ENCODE results near the gene POLR3E. TPM values are rescaled to one million over a fixed set of nuclear protein-coding genes. Genes with fewer than 3 reads are reported as not detected.

POLR3E gene
- total and polyA plus RNA-seq, 2 experiments from 2014 or later = 14.0 to 20.8 TPM

- WGBS, 2 experiments (ENCODE audit: low coverage in 1 of 2, low lambda C conversion rate in 2 of 2, missing lambda C conversion rate in 2 of 2) = 98 to 99% methylated on average over 6 of the region's 6 CpGs
- Histone ChIP-seq H3K27ac (no peak overlapping the region), H3K9me3 (ENCODE audit: low read depth) (no peaks in the 10 kb centered on the region), H3K79me2 (ENCODE audit: insufficient read depth) (peaks cover 57% of the 10 kb centered on the region), H3K36me3 (ENCODE audit: low read depth) (peaks cover 61% of the 10 kb centered on the region), H3K4me1 (ENCODE audit: insufficient read depth) (no peaks in the 10 kb centered on the region), H3K4me2 (ENCODE audit: unreplicated experiment) (no peak overlapping the region), H3F3A (ENCODE audit: insufficient read depth) (peaks cover 58% of the 10 kb centered on the region), H3K9me2 (ENCODE audit: insufficient read depth) (no peaks in the 10 kb centered on the region), H3K27me3 (replicated peaks; ENCODE audit: insufficient read depth) (no peaks in the 10 kb centered on the region), H3K9ac (no peak overlapping the region), H3K4me3 (no peak overlapping the region), H4K20me1 (ENCODE audit: insufficient read depth) (no peaks in the 10 kb centered on the region), H2AFZ (no peak overlapping the region)
- no peak for TF ChIP-seq EZH2phosphoT487 (IDR thresholded peaks at IDR 0.05; ENCODE audit: insufficient read depth, low read depth)
- TF ChIP-seq EZH2 (IDR thresholded peaks at IDR 0.05; ENCODE audit: insufficient read depth, poor library complexity, severe bottlenecking) = no peak
- in situ Hi-C loops (cut with MboI) = no loop called here
- no peak for DNase-seq
These were observed 36.3 kb downstream of the POLR3E start for GRCh38 chr16:22333457-22333994.

- Histone ChIP-seq H3K9me3 (ENCODE audit: low read depth) (no peaks in the 10 kb centered on the region), H3K27me3 (replicated peaks; ENCODE audit: insufficient read depth) (no peaks in the 10 kb centered on the region), H3K79me2 (ENCODE audit: insufficient read depth) (peaks cover 60% of the 10 kb centered on the region), H3K4me3 (no peak overlapping the region), H3K9me2 (ENCODE audit: insufficient read depth) (no peaks in the 10 kb centered on the region), H3K4me1 (ENCODE audit: insufficient read depth) (no peaks in the 10 kb centered on the region), H3K27ac (no peak overlapping the region), H2AFZ (no peak overlapping the region), H3F3A (ENCODE audit: insufficient read depth) (peaks cover 44% of the 10 kb centered on the region), H4K20me1 (ENCODE audit: insufficient read depth) (no peaks in the 10 kb centered on the region), H3K36me3 (ENCODE audit: low read depth) (peaks cover 57% of the 10 kb centered on the region), H3K4me2 (ENCODE audit: unreplicated experiment) (no peak overlapping the region), H3K9ac (no peak overlapping the region)
- DNase-seq = no peak
- 94 to 98% methylated on average over 3 of the region's 3 CpGs for WGBS, 2 experiments (ENCODE audit: low coverage in 1 of 2, low lambda C conversion rate in 2 of 2, missing lambda C conversion rate in 2 of 2)
- in situ Hi-C loops (cut with MboI) = no loop called here
- no peak for TF ChIP-seq EZH2phosphoT487 (IDR thresholded peaks at IDR 0.05; ENCODE audit: insufficient read depth, low read depth)
- TF ChIP-seq EZH2 (IDR thresholded peaks at IDR 0.05; ENCODE audit: insufficient read depth, poor library complexity, severe bottlenecking) = no peak
These were observed 38.5 kb downstream of the POLR3E start for GRCh38 chr16:22335668-22336246.

- H3K9me2 ChIP-seq (ENCODE audit: insufficient read depth) = no peaks in the 10 kb centered on the region
- TF ChIP-seq EZH2 (IDR thresholded peaks at IDR 0.05; ENCODE audit: insufficient read depth, poor library complexity, severe bottlenecking) (no peak), EZH2phosphoT487 (IDR thresholded peaks at IDR 0.05; ENCODE audit: insufficient read depth, low read depth) (no peak)
- H3K9ac ChIP-seq = no peak overlapping the region
- peaks cover 38% of the 10 kb centered on the region for H3F3A ChIP-seq (ENCODE audit: insufficient read depth)
- no peaks in the 10 kb centered on the region for H3K27me3 ChIP-seq (replicated peaks; ENCODE audit: insufficient read depth)
- H4K20me1 ChIP-seq (ENCODE audit: insufficient read depth) = no peaks in the 10 kb centered on the region
- H3K4me3 ChIP-seq = no peak overlapping the region
- H3K79me2 ChIP-seq (ENCODE audit: insufficient read depth) = peaks cover 60% of the 10 kb centered on the region
- in situ Hi-C loops (cut with MboI) = no loop called here
- H3K9me3 ChIP-seq (ENCODE audit: low read depth) = no peaks in the 10 kb centered on the region
- no peak overlapping the region for H2AFZ ChIP-seq
- no peak for DNase-seq
- no peak overlapping the region for H3K4me2 ChIP-seq (ENCODE audit: unreplicated experiment)
- H3K27ac ChIP-seq = no peak overlapping the region
- H3K36me3 ChIP-seq (ENCODE audit: low read depth) = peaks cover 60% of the 10 kb centered on the region
- no peaks in the 10 kb centered on the region for H3K4me1 ChIP-seq (ENCODE audit: insufficient read depth)
These were observed 39.4 kb downstream of the POLR3E start for GRCh38 chr16:22336581-22336980.

- in situ Hi-C loops (cut with MboI) = no loop called here
- Histone ChIP-seq H3K4me1 (ENCODE audit: insufficient read depth) (no peaks in the 10 kb centered on the region), H3K27me3 (replicated peaks; ENCODE audit: insufficient read depth) (no peaks in the 10 kb centered on the region), H3K4me3 (no peak overlapping the region), H3K27ac (no peak overlapping the region), H3K9ac (no peak overlapping the region), H2AFZ (no peak overlapping the region), H3F3A (ENCODE audit: insufficient read depth) (peaks cover 38% of the 10 kb centered on the region), H4K20me1 (ENCODE audit: insufficient read depth) (no peaks in the 10 kb centered on the region), H3K79me2 (ENCODE audit: insufficient read depth) (peaks cover 62% of the 10 kb centered on the region), H3K36me3 (ENCODE audit: low read depth) (peaks cover 55% of the 10 kb centered on the region), H3K9me2 (ENCODE audit: insufficient read depth) (no peaks in the 10 kb centered on the region), H3K4me2 (ENCODE audit: unreplicated experiment) (no peak overlapping the region), H3K9me3 (ENCODE audit: low read depth) (no peaks in the 10 kb centered on the region)
- TF ChIP-seq EZH2phosphoT487 (IDR thresholded peaks at IDR 0.05; ENCODE audit: insufficient read depth, low read depth) = no peak
- TF ChIP-seq EZH2 (IDR thresholded peaks at IDR 0.05; ENCODE audit: insufficient read depth, poor library complexity, severe bottlenecking) = no peak
- no peak for DNase-seq
These were observed 39.8 kb downstream of the POLR3E start for GRCh38 chr16:22337045-22337444.
